Endothelial cell of umbilical vein (primary cell): ENCODE data around the gene GNG2. TPM values are rescaled to one million over a fixed set of nuclear protein-coding genes. Genes with fewer than 3 reads are reported as not detected.

Source experiments
- BruUV-seq: library from RNA; stranded (reverse); fragments of 400-500 nt; replicated peaks from 2 replicates; lab custom pipeline; 2021; lab: Mats Ljungman, UMichigan
- CTCF ChIA-PET: fragments of 300-600, 350-600 bp; sonication (Branson Sonifier 250); formaldehyde crosslinking; loops from one replicate; lab custom pipeline; 2021; ENCODE audit warnings: antibody characterized with exemption, inconsistent platforms; lab: Charles Lee
- POLR2A ChIA-PET: fragments of 300-600, 350-600 bp; sonication (Branson Sonifier 250); formaldehyde crosslinking; loops from one replicate; lab custom pipeline; 2021; ENCODE audit warnings: antibody characterized with exemption, inconsistent platforms; lab: Charles Lee
- DNase-seq: peaks from one replicate; pipeline ENCODE4 v3.0.0-alpha.2; 2011; ENCODE audit warnings: low read depth, low spot score
- FAIRE-seq: peaks from 2 replicates; lab custom pipeline; 2011; peaks lifted over from hg19 to GRCh38; lab: Jason Lieb, UNC
- H2AFZ ChIP-seq: 2 replicates; pipeline ENCODE4 v1.6.0; 2012; ENCODE audit warnings: low read depth, low read length, control low read depth, inconsistent platforms
- H3K27ac ChIP-seq: 2 replicates; pipeline ENCODE4 v1.5.1; 2011; ENCODE audit warnings: low read depth, mild to moderate bottlenecking, control low read depth, low read length, moderate library complexity; ENCODE audit not compliant: insufficient read depth
- H3K27me3 ChIP-seq, 2 experiments: 2 replicates each; pipeline versions ENCODE4 v1.6.0 to v1.6.1; 2011; ENCODE audit warnings: low read length in 2 of 2, mixed read lengths in 1 of 2; ENCODE audit not compliant: control insufficient read depth in 2 of 2, insufficient read depth in 2 of 2
- H3K36me3 ChIP-seq, 2 experiments: 2 replicates in 1 of 2; 3 replicates in 1 of 2; pipeline ENCODE4 v1.5.1; 2011; ENCODE audit warnings: low read length in 2 of 2, mild to moderate bottlenecking in 1 of 2, moderate library complexity in 1 of 2; ENCODE audit not compliant: control insufficient read depth in 2 of 2, insufficient read depth in 2 of 2; ENCODE audit errors: extremely low read depth in 1 of 2
- H3K4me1 ChIP-seq: 3 replicates; pipeline ENCODE4 v1.5.1; 2011; ENCODE audit warnings: mild to moderate bottlenecking, low read length; ENCODE audit not compliant: control insufficient read depth, insufficient read depth; ENCODE audit errors: extremely low read depth
- H3K4me2 ChIP-seq: 2 replicates; pipeline ENCODE4 v1.6.1; 2011; ENCODE audit warnings: low read length, control low read depth, mixed read lengths; ENCODE audit not compliant: insufficient read depth
- H3K4me3 ChIP-seq, 3 experiments: fragments of 200-600 bp in 1 of 3; sonication (generic), shearing (Covaris generic) in 1 of 3; replicated peaks in 1 of 3; 2 replicates each; pipeline ENCODE4 v1.5.1; 2011 to 2016; ENCODE audit warnings: control low read depth in 3 of 3, low read length in 3 of 3, mild to moderate bottlenecking in 2 of 3, inconsistent platforms in 1 of 3, low read depth in 1 of 3, moderate library complexity in 1 of 3; ENCODE audit not compliant: insufficient read depth in 1 of 3
- H3K79me2 ChIP-seq: 2 replicates; pipeline ENCODE4 v1.6.0; 2012; ENCODE audit warnings: low read length, inconsistent platforms; ENCODE audit not compliant: control insufficient read depth, insufficient read depth
- H3K9ac ChIP-seq: replicated peaks from 2 replicates; pipeline ENCODE3; 2011; ENCODE audit warnings: low read length, control low read depth; ENCODE audit not compliant: insufficient read depth; ENCODE audit errors: extremely low read depth
- H3K9me1 ChIP-seq: replicated peaks from 3 replicates; pipeline ENCODE4 v1.6.0; 2011; ENCODE audit warnings: mild to moderate bottlenecking, low read length; ENCODE audit not compliant: control insufficient read depth, insufficient read depth; ENCODE audit errors: extremely low read depth
- H3K9me3 ChIP-seq: replicated peaks from 2 replicates; pipeline ENCODE4 v1.5.1; 2012; ENCODE audit warnings: low read length, inconsistent platforms; ENCODE audit not compliant: control insufficient read depth, insufficient read depth
- H4K20me1 ChIP-seq: replicated peaks from 2 replicates; pipeline ENCODE3; 2011; ENCODE audit warnings: mild to moderate bottlenecking, low read length; ENCODE audit not compliant: control insufficient read depth, insufficient read depth; ENCODE audit errors: extremely low read depth
- EZH2 ChIP-seq: IDR thresholded peaks from 2 replicates; pipeline ENCODE4 v1.6.1; 2012; ENCODE audit warnings: borderline replicate concordance, low read depth, mild to moderate bottlenecking, moderate library complexity, low read length, inconsistent platforms; ENCODE audit not compliant: severe bottlenecking
- FOS ChIP-seq: IDR thresholded peaks from 2 replicates; pipeline ENCODE4 v1.6.1; 2011; ENCODE audit warnings: mild to moderate bottlenecking, low read length, moderate library complexity, borderline replicate concordance; ENCODE audit not compliant: insufficient read depth
- GATA2 ChIP-seq: IDR thresholded peaks from 2 replicates; pipeline ENCODE4 v1.7.0; 2011; ENCODE audit warnings: low read depth, mild to moderate bottlenecking, moderate library complexity, mixed read lengths, low read length; ENCODE audit not compliant: insufficient read length, insufficient read depth
- JUN ChIP-seq: IDR thresholded peaks from 2 replicates; pipeline ENCODE4 v1.6.1; 2011; ENCODE audit warnings: borderline replicate concordance, low read depth; ENCODE audit not compliant: insufficient read length, insufficient read depth
- MYC ChIP-seq: IDR thresholded peaks from one replicate; pipeline ENCODE4 v1.6.1; 2011; ENCODE audit warnings: mild to moderate bottlenecking, low read depth, low read length
- POLR2A ChIP-seq: IDR thresholded peaks from 2 replicates; pipeline ENCODE4 v1.6.1; 2012; ENCODE audit warnings: low read depth, mild to moderate bottlenecking, control low read depth, low read length
- POLR2AphosphoS5 ChIP-seq: IDR thresholded peaks from 2 replicates; pipeline ENCODE4 v1.6.1; 2012; ENCODE audit warnings: low read depth, mild to moderate bottlenecking, control low read depth, low read length, moderate library complexity; ENCODE audit not compliant: insufficient read depth
- dilution Hi-C: fragments of 300-500 bp; cut with MboI; formaldehyde crosslinking; loops from one replicate; pipeline ENCODE4 v1.15.0; 2019; ENCODE audit warnings: low sequenced_read_pairs; ENCODE audit not compliant: extremely low pct_ligation_motif_present
- intact Hi-C: fragments of 100-400 bp; cut with micrococcal nuclease; formaldehyde crosslinking; loops from one replicate; pipeline ENCODE4 v1.10.0; 2022
- polyA plus RNA-seq, 4 experiments: library from polyadenylated mRNA; depleted of rRNA in 3 of 4; stranded (reverse) in 3 of 4; unstranded in 1 of 4; fragments of >200 nt; gene quantifications; 2 replicates each; pipeline versions ENCODE4 v1.2.1 to v1.2.3, GENCODE V29; 2011 to 2012; ENCODE audit warnings: missing spikeins in 1 of 4
- total RNA-seq: library from RNA; stranded (reverse); gene quantifications from 2 replicates; pipeline ENCODE4 v1.2.3, GENCODE V29; 2021
- TF ChIP-seq, protein P1 (sequence below), 2 donors: IDR thresholded peaks; 1 replicate in 1 of 2; 2 replicates in 1 of 2; pipeline ENCODE4 v1.5.1; 2011; ENCODE audit warnings: low read length in 2 of 2, mild to moderate bottlenecking in 2 of 2, moderate library complexity in 2 of 2, control low read depth in 1 of 2, inconsistent platforms in 1 of 2, low read depth in 1 of 2; ENCODE audit not compliant: insufficient read depth in 1 of 2; ENCODE audit errors: extremely low read depth in 1 of 2
- TF ChIP-seq, protein P2 (sequence below): IDR thresholded peaks from 2 replicates; pipeline ENCODE4 v1.6.1; 2011; ENCODE audit not compliant: insufficient read depth, insufficient read length

GNG2 gene
- total and polyA plus RNA-seq, 2 donors (not counting 3 experiments of a cell fraction or from before 2014, with no cell fraction given): not detected

DNA sequence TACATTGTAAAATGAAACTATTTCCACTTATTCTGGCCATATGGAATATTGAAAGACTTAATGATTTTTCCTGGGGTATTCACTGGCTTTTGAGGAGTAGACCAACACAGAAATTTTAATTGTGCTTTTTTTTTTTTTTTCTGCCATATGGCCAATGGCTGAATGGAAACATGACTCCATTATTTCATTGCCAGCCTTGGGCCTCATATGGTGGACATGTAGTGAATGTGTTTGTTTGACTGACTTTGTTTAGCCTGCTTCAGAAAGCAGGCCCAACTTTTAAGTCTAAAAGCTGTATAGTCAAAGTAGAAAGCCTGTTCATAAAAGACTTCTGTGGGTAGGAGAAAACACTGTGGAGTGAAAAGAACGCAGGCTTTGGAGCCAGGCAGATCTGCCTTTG is 2.4 kb downstream of the GNG2 start:
- DNase-seq: no peak
- FAIRE-seq: no peak
- ChIA-PET POLR2A (no interaction called here), CTCF (interaction anchor here (1.4 kb wide), 1 partner anchor 11 kb away, joined by 3 read pairs; no protein-coding TSS in a partner anchor)
- Histone ChIP-seq H4K20me1 (no peaks in the 10 kb centered on the region), H2AFZ (no peak overlapping the region), H3K4me3 (no peak overlapping the region), H3K27ac (no peak overlapping the region), H3K9ac (no peak overlapping the region), H3K79me2 (no peaks in the 10 kb centered on the region), H3K9me3 (no peaks in the 10 kb centered on the region), H3K9me1 (no peaks in the 10 kb centered on the region), H3K27me3 (peaks cover 36 to 72% of the 10 kb centered on the region in 2 experiments), H3K36me3 (no peaks in the 10 kb centered on the region), H3K4me1 (peaks cover 9% of the 10 kb centered on the region), H3K4me2 (no peak overlapping the region)
- BruUV-seq: no TSS peak
- intact Hi-C loops (no loop called here), dilution Hi-C loops (no loop called here)
- TF ChIP-seq MYC: no peak

DNA sequence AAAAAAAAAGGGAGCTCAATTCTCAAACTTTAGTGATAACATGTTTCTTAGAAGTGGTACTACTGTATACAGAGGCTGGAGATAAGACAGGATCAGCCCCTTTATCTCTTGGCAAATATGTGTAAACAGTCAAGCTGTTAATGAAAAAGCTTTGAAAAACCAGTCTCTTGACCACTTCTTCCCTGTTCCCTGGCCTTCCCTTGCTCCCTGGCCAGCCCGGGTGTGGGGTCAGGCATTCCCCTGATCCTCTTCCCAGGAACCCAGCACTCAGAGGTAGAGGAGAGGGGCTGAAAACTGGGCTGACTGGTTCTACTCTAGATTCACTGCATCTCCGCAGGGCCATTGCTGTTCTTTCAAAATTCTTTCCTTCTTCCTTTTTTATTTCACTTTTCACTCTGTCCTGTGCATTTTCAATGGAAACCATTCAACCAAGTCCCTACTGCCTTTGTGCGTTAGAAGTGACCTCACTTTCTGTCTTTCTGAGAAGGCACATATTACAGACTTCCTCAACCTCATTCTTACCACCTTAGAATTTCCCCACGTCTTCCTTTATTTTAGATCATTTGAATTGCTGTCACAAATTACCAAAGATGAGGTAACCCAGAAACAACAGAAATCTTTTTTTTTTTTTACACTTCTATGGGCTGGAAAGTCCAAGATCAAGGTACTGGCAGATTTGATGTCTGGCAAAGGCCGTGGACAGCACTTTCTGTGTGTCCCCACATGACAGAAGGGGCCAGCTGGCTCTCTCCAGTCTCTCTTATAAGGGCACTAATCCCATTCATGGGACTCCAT is 5.7 kb downstream of the GNG2 start:
- no peaks in the 10 kb centered on the region for H3K79me2 ChIP-seq
- no TSS peak for BruUV-seq
- POLR2A ChIA-PET: no interaction called here
- intact Hi-C loops: no loop called here
- no peaks in the 10 kb centered on the region for H3K9me3 ChIP-seq
- H3K4me2 ChIP-seq: no peak overlapping the region
- H3K36me3 ChIP-seq: no peaks in the 10 kb centered on the region
- no peaks in the 10 kb centered on the region for H3K4me1 ChIP-seq
- DNase-seq (no peak), FAIRE-seq (no peak)
- CTCF ChIA-PET: no interaction called here
- no peak overlapping the region for H3K27ac ChIP-seq
- dilution Hi-C loops: no loop called here
- no peak overlapping the region for H3K9ac ChIP-seq
- H3K9me1 ChIP-seq: no peaks in the 10 kb centered on the region
- no peak overlapping the region for H2AFZ ChIP-seq
- no peak overlapping the region for H3K4me3 ChIP-seq
- H3K27me3 ChIP-seq: peaks cover 25 to 60% of the 10 kb centered on the region in 2 experiments
- TF ChIP-seq JUN (no peak), MYC (no peak), POLR2A (no peak), EZH2 (no peak), FOS (no peak), GATA2 (no peak), POLR2AphosphoS5 (no peak)
- TF ChIP-seq, protein P1, sequence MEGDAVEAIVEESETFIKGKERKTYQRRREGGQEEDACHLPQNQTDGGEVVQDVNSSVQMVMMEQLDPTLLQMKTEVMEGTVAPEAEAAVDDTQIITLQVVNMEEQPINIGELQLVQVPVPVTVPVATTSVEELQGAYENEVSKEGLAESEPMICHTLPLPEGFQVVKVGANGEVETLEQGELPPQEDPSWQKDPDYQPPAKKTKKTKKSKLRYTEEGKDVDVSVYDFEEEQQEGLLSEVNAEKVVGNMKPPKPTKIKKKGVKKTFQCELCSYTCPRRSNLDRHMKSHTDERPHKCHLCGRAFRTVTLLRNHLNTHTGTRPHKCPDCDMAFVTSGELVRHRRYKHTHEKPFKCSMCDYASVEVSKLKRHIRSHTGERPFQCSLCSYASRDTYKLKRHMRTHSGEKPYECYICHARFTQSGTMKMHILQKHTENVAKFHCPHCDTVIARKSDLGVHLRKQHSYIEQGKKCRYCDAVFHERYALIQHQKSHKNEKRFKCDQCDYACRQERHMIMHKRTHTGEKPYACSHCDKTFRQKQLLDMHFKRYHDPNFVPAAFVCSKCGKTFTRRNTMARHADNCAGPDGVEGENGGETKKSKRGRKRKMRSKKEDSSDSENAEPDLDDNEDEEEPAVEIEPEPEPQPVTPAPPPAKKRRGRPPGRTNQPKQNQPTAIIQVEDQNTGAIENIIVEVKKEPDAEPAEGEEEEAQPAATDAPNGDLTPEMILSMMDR (IDR thresholded peaks at IDR 0.05; ENCODE audit: extremely low read depth in 1 of 2, insufficient read depth in 1 of 2, low read depth in 1 of 2, low read length in 2 of 2): no peak
- TF ChIP-seq, protein P2, sequence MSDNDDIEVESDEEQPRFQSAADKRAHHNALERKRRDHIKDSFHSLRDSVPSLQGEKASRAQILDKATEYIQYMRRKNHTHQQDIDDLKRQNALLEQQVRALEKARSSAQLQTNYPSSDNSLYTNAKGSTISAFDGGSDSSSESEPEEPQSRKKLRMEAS: no peak
- H4K20me1 ChIP-seq: no peaks in the 10 kb centered on the region
